Loucy (cell line): ENCODE data around the gene NOXA1.

ENCODE experiments used
- H2AFZ ChIP-seq: fragments of 200-600 bp; sonication (generic); 2 replicates; pipeline ENCODE4 v1.6.0; 2016; ENCODE audit warnings: antibody characterized with exemption, mild to moderate bottlenecking, low read length, moderate library complexity
- H3F3A ChIP-seq: fragments of 200-600 bp; 2 replicates; pipeline ENCODE4 v1.6.0; 2016; ENCODE audit warnings: antibody characterized with exemption, low read depth, mild to moderate bottlenecking
- H3K27me3 ChIP-seq: fragments of 200-600 bp; sonication (generic); 2 replicates; pipeline ENCODE4 v1.6.1; 2014; ENCODE audit warnings: low read length, mild to moderate bottlenecking; ENCODE audit not compliant: insufficient read depth, poor library complexity, severe bottlenecking
- H3K36me3 ChIP-seq: fragments of 200-600 bp; sonication (generic); 2 replicates; pipeline ENCODE4 v1.6.1; 2016; ENCODE audit warnings: low read length; ENCODE audit not compliant: insufficient read depth
- H3K4me1 ChIP-seq: fragments of 200-600 bp; sonication (generic); 2 replicates; pipeline ENCODE4 v1.5.1; 2014; ENCODE audit warnings: low read length, mild to moderate bottlenecking; ENCODE audit not compliant: insufficient read depth, poor library complexity, severe bottlenecking
- H3K4me2 ChIP-seq: fragments of 200-600 bp; sonication (generic); 2 replicates; pipeline ENCODE4 v1.6.0; 2014; ENCODE audit warnings: antibody characterized with exemption, low read length, low read depth, mild to moderate bottlenecking; ENCODE audit not compliant: poor library complexity, severe bottlenecking
- H3K4me3 ChIP-seq: fragments of 200-600 bp; sonication (generic); 2 replicates; pipeline ENCODE4 v1.5.1; 2014; ENCODE audit warnings: low read length, mild to moderate bottlenecking, mixed read lengths; ENCODE audit not compliant: poor library complexity, severe bottlenecking
- H3K79me2 ChIP-seq: fragments of 200-600 bp; sonication (generic); 2 replicates; pipeline ENCODE4 v1.6.1; 2014; ENCODE audit warnings: low read length; ENCODE audit not compliant: insufficient read depth
- H3K9ac ChIP-seq: fragments of 200-600 bp; sonication (generic); 2 replicates; pipeline ENCODE4 v1.6.0; 2014; ENCODE audit warnings: mild to moderate bottlenecking, low read depth, low read length, moderate library complexity; ENCODE audit not compliant: poor library complexity, severe bottlenecking
- H3K9me2 ChIP-seq: fragments of 200-600 bp; sonication (generic); replicated peaks from 2 replicates; pipeline ENCODE4 v1.6.1; 2016; ENCODE audit warnings: low read depth, low read length, mixed read lengths
- H3K9me3 ChIP-seq: fragments of 200-600 bp; sonication (generic); 2 replicates; pipeline ENCODE4 v1.6.1; 2014; ENCODE audit warnings: mild to moderate bottlenecking, antibody characterized with exemption, low read length, low read depth; ENCODE audit not compliant: insufficient read depth
- H4K20me1 ChIP-seq: fragments of 200-600 bp; sonication (generic); 2 replicates; pipeline ENCODE4 v1.6.0; 2014; ENCODE audit warnings: antibody characterized with exemption, low read length, mild to moderate bottlenecking; ENCODE audit not compliant: insufficient read depth, poor library complexity, severe bottlenecking
- CTCF ChIP-seq: fragments of 200-600 bp; sonication (generic); conservative IDR thresholded peaks from 2 replicates; pipeline ENCODE4 v1.5.1; 2014; ENCODE audit warnings: mild to moderate bottlenecking, antibody characterized with exemption, low read length
- EZH2phosphoT487 ChIP-seq: fragments of 200-600 bp; IDR thresholded peaks from 2 replicates; pipeline ENCODE4 v1.6.1; 2018; ENCODE audit warnings: antibody characterized with exemption, mild to moderate bottlenecking, moderate library complexity, borderline replicate concordance

NOXA1 gene

GRCh38 chr9:137381501-137382443, 41.4 kb upstream of the NOXA1 start:
- no peaks in the 10 kb centered on the region for H3K9me2 ChIP-seq
- no peak overlapping the region for H2AFZ ChIP-seq
- H4K20me1 ChIP-seq, result no peaks in the 10 kb centered on the region
- no peak overlapping the region for H3K9ac ChIP-seq
- no peaks in the 10 kb centered on the region for H3F3A ChIP-seq
- no peaks in the 10 kb centered on the region for H3K27me3 ChIP-seq
- no peaks in the 10 kb centered on the region for H3K4me1 ChIP-seq
- no peaks in the 10 kb centered on the region for H3K36me3 ChIP-seq
- TF ChIP-seq CTCF (no peak), EZH2phosphoT487 (no peak)
- H3K4me2 ChIP-seq, result no peak overlapping the region
- H3K79me2 ChIP-seq, result no peaks in the 10 kb centered on the region
- no peak overlapping the region for H3K4me3 ChIP-seq
- peaks cover 3% of the 10 kb centered on the region; the same call in 1 of the 2 replicates for H3K9me3 ChIP-seq

- Histone ChIP-seq H3K79me2 (no peaks in the 10 kb centered on the region), H4K20me1 (no peaks in the 10 kb centered on the region), H2AFZ (no peak overlapping the region), H3K36me3 (no peaks in the 10 kb centered on the region), H3K9ac (no peak overlapping the region), H3K27me3 (no peaks in the 10 kb centered on the region), H3F3A (no peaks in the 10 kb centered on the region), H3K4me1 (no peaks in the 10 kb centered on the region), H3K9me3 (peaks cover 3% of the 10 kb centered on the region; the same call in 1 of the 2 replicates), H3K9me2 (no peaks in the 10 kb centered on the region), H3K4me2 (no peak overlapping the region), H3K4me3 (no peak overlapping the region)
- TF ChIP-seq EZH2phosphoT487 (no peak), CTCF (no peak)
These were observed 40.6 kb upstream of the NOXA1 start for GRCh38 chr9:137382444-137383080.

- Histone ChIP-seq H3K36me3 (no peaks in the 10 kb centered on the region), H3K79me2 (no peaks in the 10 kb centered on the region), H3K9me2 (no peaks in the 10 kb centered on the region), H3F3A (no peaks in the 10 kb centered on the region), H3K9me3 (peaks cover 3% of the 10 kb centered on the region; the same call in 1 of the 2 replicates), H3K4me2 (no peak overlapping the region), H3K27me3 (no peaks in the 10 kb centered on the region), H3K4me3 (no peak overlapping the region), H3K4me1 (no peaks in the 10 kb centered on the region), H3K9ac (no peak overlapping the region), H4K20me1 (no peaks in the 10 kb centered on the region), H2AFZ (no peak overlapping the region)
- TF ChIP-seq EZH2phosphoT487 (no peak), CTCF (no peak)
These were observed 40.0 kb upstream of the NOXA1 start for GRCh38 chr9:137383081-137383783.
